GDM1 (cell line): ENCODE results near the gene PIGZ.
"Not testable (repeated sequence)": the region's sequence is repeated elsewhere in the genome, so short reads cannot be mapped to it uniquely, and the experiment has no call there.

ENCODE experiments used
- DNase-seq: peaks from one replicate; lab custom pipeline; 2025; lab: John Stamatoyannopoulos, UW

PIGZ gene

DNA sequence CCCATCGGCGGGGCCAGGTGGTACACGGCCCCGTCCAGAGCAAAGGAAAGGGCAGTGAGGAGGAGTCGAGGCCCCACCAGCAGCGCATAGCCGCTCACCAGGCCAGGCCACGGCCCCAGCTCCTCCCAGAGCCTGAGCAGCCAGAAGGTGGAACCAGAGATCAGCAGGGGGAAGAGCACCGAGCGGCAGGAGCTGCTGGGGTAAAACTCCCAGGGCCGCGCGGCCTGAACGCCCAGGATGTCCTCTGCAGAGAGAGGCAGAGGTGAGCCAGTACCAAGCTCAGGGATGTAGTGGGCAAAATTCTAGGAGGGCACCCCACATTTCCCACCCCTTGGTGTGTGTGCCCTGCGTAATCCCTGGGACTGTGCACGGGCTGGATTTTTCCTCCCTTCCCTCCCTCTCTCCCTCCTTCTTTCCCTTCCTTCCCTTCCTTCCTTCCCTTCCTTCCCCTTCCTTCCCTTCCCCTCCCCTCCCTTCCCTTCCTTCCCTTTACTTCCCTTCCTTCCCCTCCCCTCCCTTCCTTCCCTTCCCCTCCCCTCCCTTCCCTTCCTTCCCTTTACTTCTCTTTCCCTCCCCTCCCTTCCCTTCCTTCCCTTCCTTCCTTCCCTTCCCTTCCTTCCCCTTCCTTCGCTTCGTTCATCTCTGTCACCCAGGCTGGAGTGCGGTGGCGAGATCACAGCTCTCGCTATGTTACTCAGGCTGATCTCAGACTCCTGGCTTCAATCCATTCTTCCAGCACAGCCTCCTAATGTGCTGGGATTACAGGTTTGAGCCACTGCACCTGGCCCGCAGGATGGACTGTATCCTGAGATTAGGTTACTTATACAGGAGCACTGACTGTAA lies 20.0 kb downstream of the PIGZ start:
- DNase-seq, result no peak

DNA sequence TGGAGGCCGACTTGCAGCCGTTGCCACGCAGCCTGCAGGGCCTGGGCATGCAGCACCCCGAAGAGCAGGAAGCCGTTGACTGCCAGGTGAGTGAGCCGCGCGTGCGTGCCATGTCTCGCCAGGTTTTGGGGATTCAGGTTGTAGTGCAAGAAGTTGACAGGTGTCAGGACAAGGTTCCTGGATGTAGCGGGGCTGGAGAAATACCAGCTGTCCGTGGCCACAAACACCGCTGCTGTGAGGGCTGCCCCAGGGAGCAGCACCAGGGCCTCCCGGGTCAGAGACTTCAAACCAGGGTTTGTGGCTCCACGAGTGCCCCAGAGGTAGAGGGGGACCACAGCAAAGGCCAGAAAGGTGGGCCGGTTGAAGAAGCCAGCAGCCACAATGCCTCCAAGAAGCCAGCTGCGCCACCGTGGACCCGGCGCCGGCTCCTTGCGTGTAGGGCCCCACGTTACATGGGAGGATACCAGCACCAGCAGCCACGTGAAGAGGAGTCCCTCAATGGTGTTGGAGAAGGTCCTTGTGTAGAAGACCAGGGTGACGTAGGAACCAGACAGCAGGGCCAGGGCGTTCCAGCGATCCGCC lies 20.7 kb downstream of the PIGZ start:
- no peak for DNase-seq

DNA sequence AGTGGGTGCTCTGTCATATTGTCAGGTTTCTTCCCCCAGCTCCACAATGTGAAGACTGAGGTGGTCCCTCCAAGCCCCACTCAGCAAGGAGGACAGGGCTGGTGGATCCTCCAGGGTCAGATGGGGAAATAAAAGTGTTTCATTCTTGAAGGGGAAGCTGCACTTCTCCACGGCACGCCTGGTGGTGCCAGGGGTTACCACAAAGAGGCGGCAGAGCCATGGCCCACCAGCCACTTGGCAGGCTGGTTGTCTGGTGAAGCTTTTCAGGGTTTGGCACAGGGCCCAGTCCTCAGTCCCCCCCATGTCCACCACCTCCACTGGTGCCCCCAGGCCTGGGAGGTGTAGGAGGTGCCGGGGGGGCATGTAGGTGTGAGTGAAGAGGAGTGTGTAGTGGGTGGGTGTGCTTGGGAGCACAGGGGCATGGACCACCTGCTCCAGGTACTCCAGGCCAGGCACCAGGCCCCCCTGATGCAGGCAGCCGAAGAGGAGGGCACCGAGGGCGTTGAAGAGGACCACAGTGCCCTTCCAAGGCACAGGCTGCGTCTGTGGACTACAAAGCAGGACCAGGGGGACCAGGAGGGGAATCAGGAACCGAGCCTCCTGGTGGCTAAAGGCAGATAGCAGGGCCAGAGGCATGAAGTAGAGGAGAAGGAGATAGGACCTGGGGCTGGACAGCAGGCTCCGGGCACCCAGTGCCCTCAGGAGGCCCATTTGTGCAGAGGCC lies 21.3 kb downstream of the PIGZ start:
- no peak for DNase-seq

DNA sequence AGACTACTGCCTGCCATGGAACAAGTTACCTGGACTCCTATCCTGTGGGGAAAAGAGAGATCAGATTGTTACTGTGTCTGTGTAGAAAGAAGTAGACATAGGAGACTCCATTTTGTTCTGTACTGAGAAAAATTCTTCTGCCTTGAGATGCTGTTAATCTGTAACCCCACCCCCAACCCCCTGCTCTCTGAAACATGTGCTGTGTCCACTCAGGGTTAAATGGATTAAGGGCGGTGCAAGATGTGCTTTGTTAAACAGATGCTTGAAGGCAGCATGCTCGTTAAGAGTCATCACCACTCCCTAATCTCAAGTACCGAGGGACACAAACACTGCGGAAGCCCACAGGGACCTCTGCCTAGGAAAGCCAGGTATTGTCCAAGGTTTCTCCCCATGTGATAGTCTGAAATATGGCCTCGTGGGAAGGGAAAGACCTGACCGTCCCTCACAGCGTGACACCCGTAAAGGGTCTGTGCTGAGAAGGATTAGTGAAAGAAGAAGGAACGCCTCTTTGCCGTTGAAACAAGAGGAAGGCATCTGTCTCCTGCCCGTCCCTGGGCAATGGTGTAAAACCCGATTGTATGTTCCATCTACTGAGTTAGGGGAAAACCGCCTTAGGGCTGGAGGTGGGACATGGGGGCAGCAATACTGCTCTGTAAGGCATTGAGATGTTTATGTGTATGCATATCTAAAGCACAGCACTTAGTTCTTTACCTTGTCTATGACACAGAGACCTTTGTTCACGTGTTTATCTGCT lies 24.4 kb downstream of the PIGZ start:
- not testable (repeated sequence) for DNase-seq

DNA sequence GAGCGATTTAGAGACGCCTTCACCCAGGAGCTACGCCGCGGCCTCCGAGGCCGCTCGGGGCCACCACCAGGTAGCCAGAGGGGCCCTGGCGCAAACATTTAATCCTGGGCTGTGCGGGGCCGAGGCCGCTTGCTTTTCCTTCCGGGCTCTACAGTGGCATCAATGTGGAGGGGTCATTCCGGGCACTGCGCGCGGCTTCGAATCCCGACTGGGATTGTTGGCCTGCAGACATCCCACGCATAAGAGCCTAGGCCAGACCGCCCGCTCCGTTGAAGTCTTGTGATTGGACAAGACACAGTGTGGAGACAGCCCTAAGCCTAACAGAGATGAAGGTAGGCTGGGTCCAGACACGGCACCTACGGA lies 25.7 kb downstream of the PIGZ start:
- DNase-seq, result no peak

DNA sequence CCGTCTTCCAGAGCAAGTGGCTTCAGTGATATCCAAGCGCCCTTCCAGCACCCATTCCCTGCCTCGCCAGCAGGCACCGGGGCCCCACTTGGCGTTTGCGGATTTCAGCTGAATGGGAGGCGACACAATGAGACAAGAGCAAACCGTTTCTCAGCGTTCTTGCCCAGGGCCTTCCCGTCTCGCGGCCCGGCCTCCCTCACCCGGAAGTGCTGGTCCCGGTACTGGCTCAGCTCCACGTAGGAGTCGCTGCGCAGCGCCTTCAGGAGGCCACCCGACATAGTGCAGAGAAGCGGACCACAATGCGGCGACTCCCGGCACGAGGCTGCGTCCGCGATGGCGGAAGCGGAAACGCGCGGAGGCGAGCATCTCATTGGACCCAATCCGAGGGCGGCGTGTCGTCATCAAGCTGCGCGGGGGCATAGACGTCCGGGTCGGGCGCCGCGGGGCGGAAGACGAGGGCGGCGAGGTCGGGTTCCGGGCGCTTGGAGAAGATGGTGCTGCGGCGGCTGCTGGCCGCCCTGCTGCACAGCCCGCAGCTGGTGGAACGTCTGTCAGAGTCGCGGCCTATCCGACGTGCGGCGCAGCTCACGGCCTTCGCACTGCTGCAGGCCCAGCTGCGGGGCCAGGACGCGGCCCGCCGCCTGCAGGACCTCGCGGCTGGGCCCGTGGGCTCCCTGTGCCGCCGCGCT lies 26.3 kb downstream of the PIGZ start, which contains the start of gene NCBP2:
TSS of gene NCBP2 (minus strand) at position 303 of the 689 bp plus-strand sequence. CDS start at position 278, 25 bp downstream.
- peak; percentile 98 for DNase-seq

DNA sequence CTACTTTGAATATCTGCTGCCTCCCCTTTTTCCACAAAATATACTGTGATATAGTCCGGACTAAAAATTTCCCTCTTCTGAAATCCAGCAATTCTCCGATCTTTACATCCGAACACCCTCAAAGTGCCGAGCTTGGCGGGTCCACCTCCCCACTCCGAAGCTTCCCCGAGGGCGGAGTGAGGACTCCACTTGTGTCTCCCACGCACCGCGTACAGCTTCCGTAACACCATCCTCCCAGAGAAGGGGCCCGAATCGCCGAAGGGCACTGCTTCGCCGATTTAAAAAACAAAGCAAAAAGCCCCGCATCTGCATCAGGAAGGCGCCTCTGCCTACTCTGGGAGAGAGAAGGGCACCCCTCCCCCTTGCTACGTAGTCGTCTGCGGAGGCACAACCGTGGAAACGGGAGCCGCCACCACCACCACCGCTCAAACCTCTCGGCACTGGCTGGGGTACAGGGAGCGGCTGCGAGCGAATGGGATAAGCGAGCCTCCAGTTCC lies 26.9 kb downstream of the PIGZ start:
- peak; percentile 43 for DNase-seq

DNA sequence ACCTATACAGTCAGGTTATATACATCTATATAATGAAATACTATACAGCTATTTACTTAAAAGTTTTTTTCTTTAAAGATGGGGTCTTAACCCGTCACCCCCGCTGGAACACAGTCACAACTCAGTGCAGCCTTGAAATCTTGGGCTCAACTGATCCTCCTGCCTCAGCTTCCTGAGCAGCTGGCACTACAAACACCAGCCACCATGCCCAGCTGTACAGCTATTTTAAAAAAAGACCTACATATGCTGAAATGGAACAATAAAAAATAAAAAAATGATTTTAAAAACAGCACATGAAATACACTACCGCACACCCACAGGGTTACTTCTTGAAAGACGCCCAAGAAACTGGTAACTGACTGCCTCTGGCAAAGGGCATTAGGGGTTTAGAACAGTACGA lies 30.1 kb downstream of the PIGZ start:
- no peak for DNase-seq

DNA sequence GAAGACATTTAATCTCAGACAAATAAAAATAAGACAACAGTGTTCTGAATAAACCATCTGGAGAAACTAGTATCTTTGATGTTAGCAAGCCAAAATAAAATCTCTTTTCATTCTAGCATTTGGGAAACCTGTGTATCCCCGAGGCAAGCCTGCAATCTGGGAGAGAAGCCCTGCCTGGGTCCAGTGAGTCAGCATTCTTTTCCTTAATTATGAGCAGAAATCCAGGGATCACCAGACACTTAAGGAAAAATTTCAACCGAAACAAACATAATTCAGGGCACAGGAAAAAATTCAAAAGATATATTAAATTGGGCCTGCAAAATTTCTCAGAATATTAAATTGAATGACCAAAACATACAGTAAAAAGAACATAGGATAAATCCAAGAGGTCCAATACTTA lies 30.5 kb downstream of the PIGZ start:
- DNase-seq, result no peak

DNA sequence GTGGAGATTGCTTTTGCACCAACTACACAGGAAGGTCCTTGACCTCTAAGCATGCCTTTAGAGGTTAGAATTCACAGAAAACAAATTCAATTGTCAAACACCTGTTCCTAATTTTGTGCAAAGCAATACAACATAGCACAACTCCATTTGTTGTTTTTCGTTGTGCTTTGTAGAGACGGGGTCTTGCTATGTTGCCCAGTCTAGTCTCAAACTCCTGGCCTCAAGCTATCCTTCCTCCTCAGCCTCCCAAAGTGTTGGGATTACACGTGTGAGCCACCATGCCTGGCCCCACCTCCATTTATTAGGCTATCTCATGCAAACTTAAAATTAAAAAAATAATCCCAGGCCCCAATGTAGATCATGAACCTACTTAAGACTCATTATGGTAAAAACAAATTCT lies 32.3 kb downstream of the PIGZ start:
- no peak for DNase-seq

DNA sequence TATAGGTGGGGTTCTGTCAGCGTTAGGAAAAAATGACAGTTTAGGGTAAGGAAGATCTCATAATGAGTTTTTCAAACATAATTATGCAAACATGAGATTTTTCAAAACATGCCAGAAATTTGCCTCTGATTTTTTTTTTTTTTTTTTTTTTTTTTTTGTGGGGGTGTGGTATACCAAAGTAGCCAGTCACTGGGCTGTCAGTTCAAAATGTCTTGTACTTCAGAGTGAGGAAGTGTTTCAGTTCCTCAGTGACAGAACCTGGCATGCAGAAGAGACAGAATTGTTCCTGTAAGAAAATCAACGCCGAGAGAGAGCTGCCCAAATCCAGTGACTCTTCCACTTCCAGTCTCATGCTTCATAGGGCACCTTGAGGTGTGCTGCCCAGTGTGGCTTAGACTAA lies 36.0 kb downstream of the PIGZ start:
- DNase-seq, result no peak

DNA sequence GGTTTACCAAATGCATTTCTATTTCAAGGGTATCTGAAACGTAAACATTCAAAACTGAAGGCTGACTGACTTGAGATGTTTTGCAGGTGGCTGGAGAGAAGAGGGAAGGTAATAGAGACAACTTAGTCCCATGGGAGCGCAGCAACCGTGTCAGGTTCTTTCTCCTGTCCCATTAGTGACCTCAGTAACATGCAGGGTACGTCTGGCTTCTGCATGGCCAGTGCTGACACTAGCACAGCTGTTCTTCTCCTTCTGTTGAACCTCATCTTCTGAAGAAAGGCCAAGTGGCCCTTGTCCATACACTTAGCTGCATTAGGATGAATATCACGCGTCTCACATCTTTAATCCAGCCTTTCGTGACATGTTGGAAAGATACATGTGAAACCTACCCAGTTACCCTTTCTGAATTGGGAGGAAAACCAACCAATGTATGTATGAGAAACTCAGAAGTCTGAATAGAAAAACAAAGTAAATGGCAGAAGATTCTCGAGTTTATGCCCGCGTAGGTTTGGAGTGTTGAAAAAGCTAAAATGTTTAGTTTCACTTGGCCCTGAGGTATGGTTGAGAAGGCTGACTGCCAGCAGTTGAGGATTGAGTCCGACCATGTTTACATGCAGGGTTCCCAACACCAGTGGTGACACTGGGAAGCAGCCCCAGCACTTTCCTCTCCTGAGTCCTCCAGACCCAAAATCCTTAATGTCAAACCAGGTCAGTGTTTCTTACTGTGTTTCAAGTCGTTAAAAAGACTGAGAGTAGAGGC lies 36.6 kb downstream of the PIGZ start:
- no peak for DNase-seq

DNA sequence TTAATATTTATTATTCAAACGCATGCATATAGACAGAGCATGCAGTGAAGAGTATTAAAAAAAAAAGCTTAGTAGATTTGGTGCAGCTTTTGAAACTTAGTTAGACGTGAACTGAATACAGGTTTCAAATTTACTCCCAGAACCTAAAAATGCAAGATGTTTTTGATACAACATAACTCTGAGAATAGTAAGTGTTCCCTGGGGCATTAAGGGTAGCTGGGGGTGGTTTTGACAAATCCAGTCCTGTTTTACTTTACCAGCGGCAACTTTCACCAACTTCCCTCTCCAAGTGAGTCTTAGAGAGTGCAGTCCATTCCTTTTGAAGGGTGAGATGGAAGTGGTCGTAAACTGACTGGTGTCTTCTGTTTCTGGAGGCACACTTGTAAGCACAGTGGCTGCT lies 37.5 kb downstream of the PIGZ start:
- no peak for DNase-seq

DNA sequence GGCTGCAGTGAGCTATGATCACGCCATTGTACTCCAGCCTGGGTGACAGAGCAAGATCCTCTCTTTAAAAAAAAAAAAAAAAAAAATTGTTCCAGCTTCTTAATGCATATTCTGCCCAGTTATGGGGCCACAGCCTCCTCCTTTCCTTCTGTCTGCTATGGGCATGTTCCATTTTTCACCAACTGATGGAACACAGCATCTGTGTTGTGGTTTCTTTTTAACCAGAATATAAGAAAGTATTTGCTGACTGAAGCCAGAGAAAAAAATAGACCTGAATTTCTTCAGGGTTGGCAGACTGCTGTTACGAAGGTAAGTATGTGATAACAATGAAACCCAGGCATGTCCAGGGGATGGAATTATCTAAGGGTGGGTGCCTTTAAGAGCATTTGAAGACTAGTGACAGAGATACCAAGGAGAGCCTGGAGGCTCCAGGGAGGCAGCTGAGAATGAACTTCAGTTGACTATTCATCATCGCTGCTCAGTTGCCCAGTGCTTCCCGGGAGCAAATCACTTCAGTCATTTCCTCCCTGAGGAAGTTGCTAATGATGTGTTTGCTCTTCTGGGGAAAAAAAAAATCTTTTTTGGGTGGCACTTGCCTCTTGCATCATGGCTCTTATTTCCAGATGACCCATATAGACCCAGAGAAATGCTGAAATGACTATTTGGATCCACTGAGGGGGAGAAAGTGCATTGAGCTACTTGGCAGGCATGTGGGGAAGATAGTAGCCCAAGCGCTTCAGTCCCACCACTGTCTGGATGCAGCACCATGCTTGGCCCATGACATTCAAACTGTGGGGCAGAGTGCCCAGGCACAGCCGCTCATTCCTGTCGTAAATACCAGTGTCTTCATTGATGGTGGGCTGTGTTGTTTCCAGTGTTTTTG lies 40.8 kb downstream of the PIGZ start:
- no peak for DNase-seq

DNA sequence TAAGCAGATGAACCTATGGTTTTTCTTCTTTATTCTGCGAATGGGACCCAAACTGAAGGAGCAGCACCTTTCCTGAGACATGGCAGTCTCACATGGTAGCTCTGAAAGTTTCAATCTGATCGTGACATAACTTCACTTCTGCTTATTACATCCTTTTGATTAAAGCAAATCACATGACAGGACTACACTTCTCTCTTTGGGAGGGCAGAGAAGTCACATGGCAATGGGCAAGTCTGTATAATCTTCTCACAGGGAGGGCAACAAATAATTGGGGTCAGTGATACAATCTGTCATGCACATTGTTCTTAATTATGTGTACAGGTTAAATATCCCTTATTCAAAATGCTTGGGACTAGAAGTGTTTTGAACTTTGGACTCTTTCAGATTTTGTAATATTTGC lies 47.9 kb downstream of the PIGZ start:
- no peak for DNase-seq

DNA sequence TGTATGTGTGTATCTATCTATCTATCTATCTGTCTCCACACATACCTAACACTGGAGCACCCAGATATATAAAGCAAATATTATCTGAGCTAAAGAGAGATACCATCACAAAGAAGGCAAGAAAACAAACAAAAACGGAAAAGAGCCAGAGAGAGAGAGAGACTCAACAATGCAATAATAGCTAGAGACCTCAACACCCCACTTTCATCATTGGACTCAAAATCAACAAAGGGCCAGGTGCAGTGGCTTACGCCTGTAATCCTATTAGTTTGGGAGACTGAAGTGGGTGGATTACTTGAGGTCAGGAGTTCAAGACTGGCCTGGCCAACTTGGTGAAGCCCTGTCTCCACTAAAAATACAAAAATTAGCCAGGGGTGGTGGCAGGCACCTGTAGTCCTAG lies 49.7 kb downstream of the PIGZ start:
- no peak for DNase-seq

DNA sequence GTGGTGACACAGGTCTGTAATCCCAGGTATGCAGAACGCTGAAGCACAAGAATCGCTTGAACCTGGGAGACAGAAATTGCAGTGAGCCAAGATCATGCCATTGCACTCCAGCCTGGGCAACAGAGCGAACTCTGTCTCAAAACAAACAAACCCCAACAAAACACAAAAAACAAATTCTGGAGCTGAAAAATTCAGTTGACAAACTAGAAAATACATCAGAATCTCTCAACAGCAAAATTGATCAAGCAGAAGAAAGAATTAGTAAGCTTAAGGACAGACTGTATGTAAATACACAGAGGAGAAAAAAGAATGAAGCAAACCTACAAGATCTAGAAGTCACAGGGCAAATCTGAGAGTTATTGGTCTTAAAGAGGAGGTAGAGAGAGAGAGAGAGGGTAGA lies 51.6 kb downstream of the PIGZ start:
- DNase-seq, result no peak

DNA sequence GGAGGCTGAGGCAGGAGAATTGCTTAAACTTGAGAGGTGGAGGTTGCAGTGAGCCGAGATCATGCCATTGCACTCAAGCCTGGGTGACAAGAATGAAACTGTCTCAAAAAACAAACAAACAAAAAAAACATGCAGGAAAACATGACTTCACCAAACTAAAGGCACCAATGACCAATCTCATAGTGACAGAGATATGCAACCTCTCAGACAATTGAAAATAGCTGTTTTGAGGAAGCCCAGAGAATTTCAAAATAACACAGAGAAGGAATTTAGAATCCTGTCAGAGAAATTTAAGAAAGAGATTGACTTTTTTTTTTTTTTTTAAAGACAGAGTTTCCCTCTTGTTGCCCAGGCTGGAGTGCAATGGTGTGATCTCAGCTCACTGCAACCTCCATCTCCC lies 52.4 kb downstream of the PIGZ start:
- DNase-seq, result no peak

DNA sequence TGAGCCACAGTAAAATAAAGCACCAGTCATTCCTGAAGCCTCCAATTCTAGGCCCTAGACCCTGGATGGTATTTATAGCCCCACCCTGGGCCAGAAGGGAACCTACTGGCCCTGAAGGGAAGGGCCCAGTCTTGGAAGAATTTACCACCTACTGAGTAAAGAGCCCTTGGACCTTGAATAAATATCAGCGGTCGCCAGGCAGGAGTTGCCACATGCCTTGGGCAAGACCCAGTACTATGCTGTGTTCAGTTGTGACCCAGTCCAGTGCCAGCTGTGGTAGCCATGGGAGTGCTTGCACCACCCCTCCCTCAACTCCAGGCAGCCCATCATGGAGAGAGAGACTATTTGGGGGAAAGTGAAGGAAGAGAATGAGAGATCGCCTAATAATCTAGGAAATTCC lies 53.3 kb downstream of the PIGZ start:
- DNase-seq, result no peak

DNA sequence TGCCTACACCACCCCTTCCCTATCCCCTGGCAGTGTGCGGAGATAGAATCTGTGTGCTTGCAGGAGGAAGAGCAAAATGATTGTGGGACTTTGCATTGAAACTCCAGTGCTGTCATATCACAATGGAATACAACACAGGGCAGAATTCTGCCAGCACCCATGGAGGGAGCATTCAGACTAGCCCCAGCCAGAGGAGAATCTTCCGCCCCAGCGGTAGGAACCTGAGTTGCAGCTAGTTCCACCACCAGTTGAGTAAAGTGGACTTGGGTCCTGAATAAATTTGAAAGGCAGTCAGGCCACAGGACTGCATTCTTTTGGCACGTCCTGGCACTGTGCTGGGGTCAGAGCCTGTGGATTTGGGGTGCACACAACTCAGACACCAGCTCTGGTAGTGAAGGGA lies 53.8 kb downstream of the PIGZ start:
- no peak for DNase-seq
